ENCODE results near the gene BFSP1. TPM values are rescaled to one million over a fixed set of nuclear protein-coding genes. Genes with fewer than 3 reads are reported as not detected.

BFSP1 gene
- total RNA-seq, 2 experiments from 2014 or later, result 1.7 to 3.2 TPM

DNA sequence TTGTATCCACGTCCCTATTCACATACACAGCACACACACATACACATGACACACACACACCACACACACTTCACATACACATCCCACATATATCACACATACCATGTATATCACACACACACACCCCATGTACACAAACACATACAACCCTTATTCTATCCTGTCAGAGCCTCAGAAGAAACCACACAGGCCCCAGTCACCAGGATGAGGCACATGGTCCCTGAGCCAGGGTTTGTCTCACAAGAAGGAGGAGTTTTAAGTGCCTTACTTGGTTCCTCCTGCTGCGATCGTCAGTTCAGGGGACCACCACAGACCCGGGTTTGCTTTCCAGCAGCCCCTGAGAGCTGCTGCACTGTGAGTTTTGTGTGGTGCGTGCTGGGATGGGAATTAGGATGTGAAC, 23.6 kb downstream of the BFSP1 start:
- no peak for ATAC-seq
- H3K27ac Mint-ChIP-seq, result peak overlapping the region; percentile 26
- CTCF ChIA-PET, result no interaction called here
- no peaks in the 10 kb centered on the region for H3K9me3 Mint-ChIP-seq (ENCODE audit: low read depth)
- peak overlapping the region; percentile 14 for H3K4me3 Mint-ChIP-seq
- H3K4me1 Mint-ChIP-seq, result peaks cover 76% of the 10 kb centered on the region
- H3K27me3 Mint-ChIP-seq, result peaks cover 2% of the 10 kb centered on the region
- H3K36me3 Mint-ChIP-seq, result peaks cover 9% of the 10 kb centered on the region
- peak; percentile 49 for DNase-seq

DNA sequence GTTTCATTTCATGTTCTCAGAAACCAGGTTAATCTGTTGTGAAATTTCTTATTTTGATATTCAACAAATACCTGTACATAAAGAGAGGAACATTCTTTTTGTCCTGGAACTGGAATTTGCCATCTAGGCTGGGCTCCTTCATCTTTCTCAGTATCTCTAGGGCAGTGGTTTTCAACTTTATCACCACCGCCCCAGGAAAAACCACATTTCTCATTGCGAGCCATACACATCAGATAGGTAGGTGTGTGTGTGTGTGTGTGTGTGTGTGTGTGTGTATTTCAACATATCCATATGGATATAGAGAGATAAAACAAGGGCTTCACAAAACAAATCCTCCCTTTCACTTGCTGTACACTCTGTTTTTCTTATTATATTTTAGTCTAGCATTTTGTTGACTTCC, 24.1 kb downstream of the BFSP1 start:
- DNase-seq (peak; percentile 55), ATAC-seq (no peak)
- CTCF ChIA-PET, result interaction anchor here (1.2 to 3.5 kb wide), 3 partner anchors 25 to 334 kb away, joined by 3 to 37 read pairs (median 31); partner anchors contain the start of gene BFSP1
- no peaks in the 10 kb centered on the region for H3K9me3 Mint-ChIP-seq (ENCODE audit: low read depth)
- peak overlapping the region; percentile 26 for H3K27ac Mint-ChIP-seq
- peaks cover 2% of the 10 kb centered on the region for H3K27me3 Mint-ChIP-seq
- peaks cover 78% of the 10 kb centered on the region for H3K4me1 Mint-ChIP-seq
- H3K36me3 Mint-ChIP-seq, result peaks cover 9% of the 10 kb centered on the region
- peak overlapping the region; percentile 14 for H3K4me3 Mint-ChIP-seq

DNA sequence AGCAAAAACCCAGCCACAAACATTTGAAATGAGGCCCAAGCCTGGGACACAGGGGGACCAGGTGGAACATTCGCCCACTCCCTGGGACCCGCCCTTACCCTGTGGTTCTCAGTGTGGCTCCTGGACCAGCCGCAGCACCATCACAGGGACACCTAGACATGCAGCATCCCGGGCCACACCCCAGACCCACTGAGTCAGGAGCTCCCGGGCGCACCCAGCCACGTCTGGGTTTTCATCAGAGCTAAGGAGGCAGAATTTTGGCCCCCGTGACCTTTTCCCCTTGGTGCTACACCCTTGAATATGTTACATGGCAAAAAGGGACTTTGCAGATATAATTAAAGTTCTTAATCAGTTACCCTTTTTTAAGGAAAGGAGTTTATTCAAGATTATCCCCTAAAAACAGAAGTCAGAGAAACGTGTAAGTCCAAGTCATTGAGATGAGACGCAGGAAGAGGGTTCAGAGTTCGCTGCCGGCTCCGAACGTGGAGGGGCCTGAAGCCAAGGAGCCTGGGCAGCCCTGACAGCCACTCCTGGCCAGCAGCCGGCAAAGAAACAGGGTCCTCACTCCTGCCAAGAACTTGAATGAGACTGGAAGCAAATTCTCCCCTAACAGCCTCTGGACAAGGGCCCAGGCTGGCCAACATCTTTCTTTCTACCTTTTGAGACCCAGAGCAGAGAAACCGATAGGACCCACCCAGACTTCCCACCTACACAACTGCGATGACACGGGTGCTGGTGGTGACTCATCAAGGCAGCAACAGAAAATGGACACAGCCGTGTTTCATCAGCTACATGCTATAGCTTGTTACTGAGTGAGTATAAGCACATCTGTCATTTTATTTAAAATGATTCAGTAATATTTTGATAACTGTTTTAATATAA, 25.3 kb downstream of the BFSP1 start:
- Mint-ChIP-seq H3K27me3 (peaks cover 2% of the 10 kb centered on the region), H3K4me3 (peak overlapping the region; percentile 78), H3K36me3 (peaks cover 7% of the 10 kb centered on the region), H3K27ac (peak overlapping the region; percentile 96), H3K9me3 (ENCODE audit: low read depth) (no peaks in the 10 kb centered on the region), H3K4me1 (peaks cover 67% of the 10 kb centered on the region)
- CTCF ChIA-PET, result interaction anchor here (0.8 to 3.5 kb wide), 34 partner anchors 8 to 783 kb away, joined by 3 to 37 read pairs (median 7); partner anchors contain the start of genes BFSP1, DSTN, MGME1 and RRBP1
- ATAC-seq (peak; percentile 59), DNase-seq (peak; percentile 85)

DNA sequence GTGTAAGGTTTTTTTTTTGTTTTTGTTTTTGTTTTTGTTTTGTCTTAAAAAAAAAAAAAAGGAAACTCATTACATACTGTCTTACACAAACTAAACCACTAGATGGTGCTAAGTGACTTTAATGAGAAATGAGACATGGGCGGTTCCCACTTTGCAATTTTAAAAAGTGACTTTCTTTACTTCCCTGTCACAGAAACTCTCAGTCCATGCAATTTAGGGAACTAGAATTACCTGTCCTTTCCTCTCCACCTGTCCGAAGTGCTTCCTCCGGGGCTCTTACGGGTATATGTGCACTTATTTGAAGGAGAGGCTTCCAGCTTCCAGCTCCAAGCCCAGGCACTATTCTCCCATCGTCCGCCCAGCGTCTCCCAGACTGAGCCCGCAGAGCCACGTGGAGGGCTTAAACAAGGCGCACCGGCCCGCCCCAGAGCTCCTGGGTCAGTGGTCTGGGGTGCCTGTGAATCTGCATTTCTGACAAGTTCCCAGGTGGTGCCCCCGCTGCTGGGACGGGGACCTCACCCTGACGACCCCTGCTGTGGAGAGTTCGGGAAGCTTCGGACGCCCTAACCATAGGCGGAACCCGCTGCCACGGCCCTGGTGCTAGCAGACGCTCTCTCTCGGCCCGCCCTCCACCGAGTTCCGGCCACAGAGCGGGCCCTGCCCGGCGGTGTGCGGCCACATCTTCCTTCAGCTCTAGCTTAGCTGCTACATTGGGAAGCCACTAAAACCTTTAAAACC, 26.1 kb downstream of the BFSP1 start:
- peaks cover 2% of the 10 kb centered on the region for H3K27me3 Mint-ChIP-seq
- peaks cover 7% of the 10 kb centered on the region for H3K36me3 Mint-ChIP-seq
- peak overlapping the region; percentile 96 for H3K27ac Mint-ChIP-seq
- no peaks in the 10 kb centered on the region for H3K9me3 Mint-ChIP-seq (ENCODE audit: low read depth)
- peak; percentile 75 for ATAC-seq
- peak; percentile 89 for DNase-seq
- CTCF ChIA-PET, result interaction anchor here (0.6 to 3.5 kb wide), 38 partner anchors 9 to 1850 kb away, joined by 3 to 37 read pairs (median 7); partner anchors contain the start of genes BFSP1, DSTN, MGME1 and RRBP1
- H3K4me3 Mint-ChIP-seq, result peak overlapping the region; percentile 78
- H3K4me1 Mint-ChIP-seq, result peaks cover 60% of the 10 kb centered on the region

DNA sequence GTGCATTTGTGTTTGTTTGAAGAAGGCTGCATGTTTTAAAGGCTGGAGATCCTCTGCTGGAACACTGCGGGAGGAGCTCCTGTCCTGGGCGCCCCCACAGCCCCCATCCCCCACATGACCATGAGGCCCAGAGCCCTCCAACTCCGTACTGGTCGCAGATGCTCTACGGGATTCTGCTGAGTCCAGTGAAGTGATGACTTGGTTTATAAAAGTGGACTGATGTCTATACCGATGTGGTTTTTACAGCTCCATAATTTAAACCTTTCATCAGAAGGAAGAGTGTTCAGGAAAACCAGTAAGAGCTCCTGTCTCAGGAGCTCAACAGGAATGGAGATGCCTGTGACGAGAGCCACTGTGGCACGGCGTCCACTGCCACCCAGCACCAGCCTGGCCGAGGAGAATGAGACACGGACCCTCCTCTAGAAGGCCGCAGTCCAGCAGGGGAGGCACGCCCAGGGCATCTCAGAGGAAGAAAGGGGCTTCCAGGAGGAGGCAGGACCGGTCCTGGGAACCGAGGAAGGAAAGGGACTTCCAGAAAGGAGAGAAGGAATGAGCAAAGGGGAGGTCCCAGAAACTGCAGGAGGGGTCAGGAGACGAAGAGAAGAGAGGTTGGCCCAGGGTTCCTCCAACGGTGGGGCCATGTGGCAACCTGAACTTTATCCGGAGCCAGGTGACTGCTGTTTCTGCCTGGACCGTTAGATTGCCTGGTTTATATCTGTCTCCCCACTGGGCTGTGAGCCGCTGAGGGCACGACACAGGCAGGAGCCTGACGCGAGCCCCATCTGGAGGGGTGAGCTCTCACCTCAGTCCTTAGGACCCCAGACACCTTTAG, 26.9 kb downstream of the BFSP1 start:
- ATAC-seq, result peak; percentile 15
- peak overlapping the region; percentile 96 for H3K27ac Mint-ChIP-seq
- H3K27me3 Mint-ChIP-seq, result peaks cover 2% of the 10 kb centered on the region
- H3K36me3 Mint-ChIP-seq, result peaks cover 5% of the 10 kb centered on the region
- no peaks in the 10 kb centered on the region for H3K9me3 Mint-ChIP-seq (ENCODE audit: low read depth)
- peak; percentile 55 for DNase-seq
- peaks cover 58% of the 10 kb centered on the region for H3K4me1 Mint-ChIP-seq
- CTCF ChIA-PET, result interaction anchor here (0.6 to 3.5 kb wide), 36 partner anchors 9 to 1851 kb away, joined by 3 to 37 read pairs (median 7); partner anchors contain the start of genes BFSP1, DSTN, MGME1 and RRBP1
- H3K4me3 Mint-ChIP-seq, result peak overlapping the region; percentile 78

DNA sequence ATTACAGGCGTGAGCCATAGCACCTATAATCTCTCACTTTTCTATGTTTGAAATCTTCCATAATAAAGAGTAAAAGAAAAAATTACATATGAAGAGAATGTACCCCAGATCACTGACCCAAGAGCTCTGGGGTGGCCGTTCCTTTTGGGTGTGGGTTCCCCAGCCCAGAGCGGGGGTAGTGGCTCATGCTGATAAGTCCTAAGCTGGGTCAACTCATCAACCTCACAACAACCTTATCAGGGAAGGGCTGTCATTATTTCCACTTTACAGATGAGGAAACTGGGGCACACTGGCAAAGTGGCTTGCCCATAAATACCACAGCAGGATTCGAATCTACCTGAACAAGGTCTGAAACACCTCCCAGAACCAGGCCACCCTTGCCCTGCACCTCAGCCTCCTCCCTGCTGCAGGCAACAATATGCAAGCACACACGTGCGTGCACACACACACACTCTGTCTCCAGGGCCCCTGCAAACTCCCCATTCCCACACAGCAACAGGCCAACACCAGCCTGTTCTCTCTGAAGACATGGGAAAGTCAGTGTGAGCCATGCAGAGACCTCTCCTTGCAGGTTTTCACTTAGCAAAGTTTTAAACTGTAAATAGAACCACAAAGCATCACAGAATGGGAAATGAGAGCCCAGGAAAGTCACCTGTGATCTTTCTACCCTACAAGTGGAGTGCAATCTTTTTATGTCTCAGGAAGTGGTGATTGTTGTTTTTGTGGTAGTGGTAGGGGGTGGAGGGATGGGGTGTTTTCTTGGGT, 27.7 kb downstream of the BFSP1 start:
- Mint-ChIP-seq H3K4me1 (peaks cover 58% of the 10 kb centered on the region), H3K27ac (peak overlapping the region; percentile 96), H3K4me3 (peak overlapping the region; percentile 28), H3K9me3 (ENCODE audit: low read depth) (no peaks in the 10 kb centered on the region), H3K36me3 (peaks cover 5% of the 10 kb centered on the region), H3K27me3 (peaks cover 2% of the 10 kb centered on the region)
- ATAC-seq, result no peak
- CTCF ChIA-PET, result interaction anchor here (0.9 to 3.5 kb wide), 21 partner anchors 10 to 496 kb away, joined by 3 to 37 read pairs (median 9); partner anchors contain the start of genes BFSP1, DSTN, MGME1 and RRBP1
- no peak for DNase-seq

DNA sequence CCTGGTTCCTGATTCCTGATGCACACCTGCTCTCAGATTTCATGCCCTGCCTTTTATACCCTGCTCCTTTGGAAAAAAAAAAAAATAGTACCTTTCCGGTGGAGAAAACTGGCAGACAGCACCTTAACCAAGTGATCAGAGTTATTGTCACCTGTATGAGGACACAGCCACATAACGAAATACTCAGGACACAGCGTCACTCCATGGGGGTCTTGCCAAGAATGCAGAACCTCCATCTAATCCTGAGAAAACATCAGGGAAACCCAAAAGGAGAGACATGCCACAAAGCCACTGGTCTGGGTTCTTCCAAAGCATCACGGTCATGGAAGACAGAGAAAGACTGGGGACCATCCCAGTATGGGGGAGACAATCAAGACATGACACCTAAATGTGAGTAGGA, 29.1 kb downstream of the BFSP1 start:
- CTCF ChIA-PET, result no interaction called here
- Mint-ChIP-seq H3K9me3 (ENCODE audit: low read depth) (no peaks in the 10 kb centered on the region), H3K4me3 (no peak overlapping the region), H3K27me3 (no peaks in the 10 kb centered on the region), H3K27ac (no peak overlapping the region), H3K4me1 (peaks cover 44% of the 10 kb centered on the region), H3K36me3 (no peaks in the 10 kb centered on the region)
- DNase-seq, result peak; percentile 28
- no peak for ATAC-seq

DNA sequence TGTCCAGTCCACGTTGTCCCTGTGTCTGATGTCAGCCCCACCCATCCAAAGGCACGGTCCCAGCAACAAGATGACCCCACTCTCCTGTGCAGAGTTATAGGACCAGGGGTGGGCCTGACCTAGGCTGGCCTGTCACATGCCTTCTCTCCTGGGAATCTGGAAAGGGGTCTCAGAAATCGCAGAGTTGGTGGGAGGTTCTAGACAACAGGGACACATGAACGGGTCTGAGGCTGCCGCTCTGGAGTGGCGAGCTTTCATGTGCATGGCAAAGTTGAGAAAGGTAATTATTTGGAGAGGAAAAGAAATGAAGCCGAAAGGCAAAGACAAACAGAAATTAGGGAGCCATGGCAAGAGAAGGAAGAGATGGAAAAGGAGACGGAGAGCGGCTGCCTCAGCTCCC, 29.5 kb downstream of the BFSP1 start:
- Mint-ChIP-seq H3K4me1 (peaks cover 40% of the 10 kb centered on the region), H3K36me3 (no peaks in the 10 kb centered on the region), H3K27me3 (no peaks in the 10 kb centered on the region), H3K9me3 (ENCODE audit: low read depth) (no peaks in the 10 kb centered on the region), H3K4me3 (no peak overlapping the region), H3K27ac (no peak overlapping the region)
- CTCF ChIA-PET, result no interaction called here
- DNase-seq (peak; percentile 15), ATAC-seq (no peak)

DNA sequence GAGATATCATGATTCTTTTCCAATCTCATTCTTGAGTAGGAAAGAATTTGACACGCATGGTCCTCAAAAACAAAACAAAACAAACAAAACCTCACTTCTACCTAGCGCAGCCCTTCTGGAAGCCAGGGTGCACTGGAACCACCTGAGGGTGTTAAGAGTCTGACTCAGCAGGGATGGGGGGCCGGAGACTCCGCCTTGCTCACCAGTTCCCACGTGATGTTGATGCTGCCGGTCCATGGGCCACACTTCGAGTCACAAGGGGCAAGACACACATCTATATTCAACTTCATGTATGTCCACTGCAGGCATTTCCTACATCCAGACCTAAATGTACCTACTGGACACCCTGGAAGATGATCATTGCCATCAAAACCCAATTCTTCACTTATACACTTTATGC, 30.4 kb downstream of the BFSP1 start:
- DNase-seq (peak; percentile 36), ATAC-seq (no peak)
- CTCF ChIA-PET, result interaction anchor here (1.4 kb wide), 1 partner anchor 36 kb away, joined by 3 read pairs; no protein-coding TSS in a partner anchor
- H3K27me3 Mint-ChIP-seq, result peaks cover 3% of the 10 kb centered on the region
- H3K4me1 Mint-ChIP-seq, result peaks cover 32% of the 10 kb centered on the region
- no peaks in the 10 kb centered on the region for H3K9me3 Mint-ChIP-seq (ENCODE audit: low read depth)
- H3K27ac Mint-ChIP-seq, result no peak overlapping the region
- no peak overlapping the region for H3K4me3 Mint-ChIP-seq
- no peaks in the 10 kb centered on the region for H3K36me3 Mint-ChIP-seq

DNA sequence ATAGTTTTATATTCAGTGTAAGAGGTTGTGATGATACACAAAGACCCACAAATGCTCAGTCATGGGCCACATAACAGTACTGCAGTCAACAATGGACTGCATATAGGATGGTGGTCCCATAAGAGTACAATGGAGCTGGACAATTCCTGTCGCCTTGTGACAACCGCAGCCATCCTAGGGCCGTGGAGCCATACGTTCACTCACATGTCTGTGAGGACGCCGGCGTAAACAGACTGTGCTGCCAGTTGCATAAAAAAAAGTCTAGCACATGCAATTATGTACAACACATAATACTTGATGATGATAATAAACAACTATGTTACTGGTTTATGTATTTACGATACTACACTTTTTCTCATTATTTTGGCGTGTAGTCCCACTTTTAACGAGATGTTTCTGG, 30.9 kb downstream of the BFSP1 start:
- Mint-ChIP-seq H3K9me3 (ENCODE audit: low read depth) (no peaks in the 10 kb centered on the region), H3K27me3 (peaks cover 3% of the 10 kb centered on the region), H3K27ac (no peak overlapping the region), H3K36me3 (no peaks in the 10 kb centered on the region), H3K4me3 (no peak overlapping the region), H3K4me1 (peaks cover 27% of the 10 kb centered on the region)
- CTCF ChIA-PET, result interaction anchor here (1.4 kb wide), 1 partner anchor 36 kb away, joined by 3 read pairs; no protein-coding TSS in a partner anchor
- peak; percentile 22 for DNase-seq
- ATAC-seq, result no peak

DNA sequence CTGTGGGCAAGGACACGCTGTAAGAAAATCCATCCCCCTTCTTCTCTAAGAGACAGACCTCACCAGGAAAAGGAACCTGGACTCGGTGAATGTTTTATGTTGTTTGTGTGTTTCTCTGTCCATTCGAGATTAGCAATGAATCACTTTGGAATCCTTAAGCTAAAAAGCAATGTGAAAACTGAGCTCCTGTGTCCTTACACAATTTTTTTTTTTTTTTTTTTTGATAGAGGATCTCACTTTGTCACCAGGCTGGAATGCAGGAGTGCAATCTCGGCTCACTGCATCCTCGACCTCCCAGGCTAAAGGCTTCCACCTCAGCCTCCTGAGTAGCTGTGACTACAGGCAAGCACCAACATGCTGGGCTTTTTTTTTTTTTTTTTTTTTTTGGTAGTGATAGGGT, 32.1 kb downstream of the BFSP1 start:
- H3K36me3 Mint-ChIP-seq, result no peaks in the 10 kb centered on the region
- H3K27me3 Mint-ChIP-seq, result peaks cover 3% of the 10 kb centered on the region
- no peak overlapping the region for H3K27ac Mint-ChIP-seq
- ATAC-seq, result no peak
- H3K4me3 Mint-ChIP-seq, result no peak overlapping the region
- H3K4me1 Mint-ChIP-seq, result peaks cover 15% of the 10 kb centered on the region
- H3K9me3 Mint-ChIP-seq (ENCODE audit: low read depth), result no peaks in the 10 kb centered on the region
- DNase-seq, result no peak
- CTCF ChIA-PET, result interaction anchor here (0.6 to 1.2 kb wide), 2 partner anchors 9 to 441 kb away, joined by 3 read pairs; no protein-coding TSS in a partner anchor

DNA sequence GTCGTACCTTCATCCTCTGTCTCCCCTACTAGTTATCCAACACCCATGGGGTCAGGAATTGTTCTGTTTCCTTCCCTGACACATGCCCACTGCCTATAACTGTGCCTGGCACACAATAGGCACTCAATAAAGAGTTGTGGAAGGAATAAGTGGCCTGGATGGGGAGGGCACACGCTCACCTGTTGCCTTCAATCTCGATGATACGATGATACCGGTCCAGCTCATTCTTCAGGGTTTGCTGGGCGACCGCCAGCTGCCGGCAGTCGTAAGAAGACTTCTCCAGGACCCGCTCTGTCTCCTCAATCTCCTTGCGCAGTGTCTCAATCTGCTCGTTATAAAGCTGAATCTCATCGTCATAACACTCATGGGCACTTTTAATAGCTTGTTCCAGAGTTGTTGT, 32.5 kb downstream of the BFSP1 start:
- Mint-ChIP-seq H3K27ac (no peak overlapping the region), H3K9me3 (ENCODE audit: low read depth) (no peaks in the 10 kb centered on the region), H3K27me3 (peaks cover 3% of the 10 kb centered on the region), H3K36me3 (no peaks in the 10 kb centered on the region), H3K4me3 (no peak overlapping the region), H3K4me1 (peaks cover 11% of the 10 kb centered on the region)
- no peak for ATAC-seq
- CTCF ChIA-PET, result interaction anchor here (0.6 to 1.2 kb wide), 2 partner anchors 10 to 442 kb away, joined by 3 read pairs; no protein-coding TSS in a partner anchor
- peak; percentile 18 for DNase-seq
